GM19351 (cell line): ENCODE data around the gene UACA.

Source experiments
- ATAC-seq: cut with Tn5 transposase; IDR thresholded peaks from one replicate; pipeline ENCODE4 v1.9.1; 2021; ENCODE audit warnings: mild to moderate bottlenecking, moderate library complexity; ENCODE audit not compliant: unreplicated experiment

UACA gene

GRCh38 chr15:70788114-70789049, 25.0 kb upstream of the UACA start:
- ATAC-seq: no peak

GRCh38 chr15:70786996-70787395, 23.6 kb upstream of the UACA start:
- ATAC-seq: no peak

GRCh38 chr15:70783610-70784022, 20.3 kb upstream of the UACA start:
- ATAC-seq: no peak

- ATAC-seq: no peak
Measured at GRCh38 chr15:70783041-70783440, 19.7 kb upstream of the UACA start.

- ATAC-seq: no peak
Measured at GRCh38 chr15:70781236-70781635, 17.9 kb upstream of the UACA start.

GRCh38 chr15:70778258-70779076, 15.1 kb upstream of the UACA start:
- no peak for ATAC-seq

- ATAC-seq: no peak
Measured at GRCh38 chr15:70777170-70777926, 14.0 kb upstream of the UACA start.

- no peak for ATAC-seq
Measured at GRCh38 chr15:70775160-70775559, 11.8 kb upstream of the UACA start.

- no peak for ATAC-seq
Measured at GRCh38 chr15:70772402-70772801, 9.0 kb upstream of the UACA start.

DNA sequence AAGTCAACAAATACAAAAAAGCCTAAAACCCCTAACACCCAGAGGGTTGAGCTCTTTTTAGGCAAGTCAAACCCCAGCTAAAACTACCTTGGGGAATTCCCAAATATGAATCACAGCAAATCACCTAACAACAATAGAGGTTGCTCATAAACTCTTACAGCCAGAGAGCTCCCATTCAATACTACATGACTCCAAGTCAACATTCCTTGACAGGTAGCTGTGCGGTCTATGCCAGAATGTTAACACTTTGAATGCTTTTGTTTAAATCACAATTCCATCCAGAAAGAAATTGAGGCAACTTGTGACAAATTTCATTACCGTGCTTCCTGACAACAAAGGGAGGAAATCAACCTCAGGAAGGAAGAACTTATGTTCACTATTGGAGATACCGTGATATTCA, 7.5 kb upstream of the UACA start:
- ATAC-seq: no peak

DNA sequence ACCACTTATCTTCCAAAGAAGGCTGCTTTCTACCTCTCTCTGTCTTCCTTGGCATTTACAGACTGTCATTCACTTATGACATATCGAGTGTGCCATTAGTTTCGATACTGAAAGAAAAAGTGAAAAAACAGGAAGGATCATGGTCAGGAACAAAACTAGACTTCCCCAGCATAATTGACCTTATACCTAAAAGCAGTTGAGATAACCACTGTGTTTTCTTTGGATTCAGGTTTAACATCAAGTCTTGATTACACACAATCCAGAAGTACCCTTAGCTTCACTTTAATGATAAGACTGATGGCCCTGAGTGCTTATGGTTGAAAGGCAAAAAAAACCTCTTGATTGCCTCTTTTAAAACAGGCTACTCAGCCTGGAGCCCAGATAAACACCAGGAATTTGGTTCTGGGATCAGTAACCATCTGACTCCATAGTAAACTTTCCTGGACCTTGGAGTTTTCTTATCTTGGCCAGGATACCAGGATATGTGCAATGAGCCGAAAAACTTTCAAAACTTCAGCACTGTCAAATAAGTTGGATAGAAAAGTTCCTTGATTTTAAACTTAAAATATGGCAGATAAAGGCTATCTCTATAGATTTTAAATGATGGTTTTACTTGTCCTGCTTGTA, 5.0 kb upstream of the UACA start:
- no peak for ATAC-seq

DNA sequence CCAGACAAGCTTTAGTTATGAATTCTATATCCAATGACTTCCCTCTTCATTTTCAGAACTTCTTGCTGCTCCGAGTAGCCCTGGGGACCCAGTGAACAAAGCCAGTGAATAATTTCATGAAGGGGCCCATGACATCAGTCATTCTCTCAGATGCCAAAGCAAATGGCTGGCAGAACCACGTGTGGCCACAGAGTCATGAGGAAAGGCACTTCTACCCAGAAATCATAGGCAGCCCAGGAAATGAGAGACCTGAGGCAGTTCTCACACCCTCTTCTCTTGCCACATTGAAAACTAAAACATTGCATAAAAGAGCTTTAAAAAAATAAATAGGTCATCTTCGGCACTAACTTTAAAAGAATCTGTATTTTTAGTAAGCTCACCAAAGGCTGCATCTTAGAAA, 4.3 kb upstream of the UACA start:
- ATAC-seq: no peak

- no peak for ATAC-seq
Measured at GRCh38 chr15:70766597-70766996, 3.2 kb upstream of the UACA start.

- ATAC-seq: no peak
Measured at GRCh38 chr15:70765504-70766281, 2.3 kb upstream of the UACA start.

- no peak for ATAC-seq
Measured at GRCh38 chr15:70763950-70764730, 782 bp upstream of the UACA start.

- ATAC-seq: no peak
Measured at GRCh38 chr15:70762469-70763119, 764 bp downstream of the UACA start.

- ATAC-seq: no peak
Measured at GRCh38 chr15:70761931-70762468, 1.4 kb downstream of the UACA start.

DNA sequence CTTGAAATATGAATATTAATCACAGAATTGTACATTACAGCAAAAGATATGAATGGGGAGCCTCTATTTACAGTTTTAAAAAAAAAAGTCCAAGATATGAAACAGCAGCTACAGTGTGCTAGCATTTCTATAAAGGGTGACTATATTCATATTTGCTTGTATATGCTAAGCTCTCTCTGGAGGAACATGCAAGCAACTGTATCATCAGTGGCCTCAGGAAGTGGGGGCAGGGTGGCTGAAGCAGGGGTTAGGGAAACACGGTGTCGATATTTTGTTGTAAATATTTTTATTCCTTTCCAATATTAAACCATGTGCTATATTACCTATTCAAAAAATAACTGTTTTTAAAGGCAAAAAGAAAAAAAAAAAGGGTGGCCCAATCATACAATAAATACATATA, 2.3 kb downstream of the UACA start:
- ATAC-seq: no peak
